ENCODE measurements around the gene STAG1. TPM values are rescaled to one million over a fixed set of nuclear protein-coding genes. Genes with fewer than 3 reads are reported as not detected.

The STAG1 gene
- total and polyA plus RNA-seq, 2 experiments from 2014 or later: 9.0 to 21.9 TPM

- TF ChIP-seq CTCF (conservative IDR thresholded peaks at IDR 0.05; ENCODE audit: low read depth in 2 of 2) (no peak), EZH2 (IDR thresholded peaks at IDR 0.05; ENCODE audit: low read depth, unreplicated experiment) (no peak), CREB1 (CRISPR knock-in tag; IDR thresholded peaks at IDR 0.05; ENCODE audit: low read depth) (no peak), JUNB (IDR thresholded peaks at IDR 0.05; ENCODE audit: unreplicated experiment) (no peak)
Observed at GRCh38 chr3:136690599-136690998, 61.6 kb downstream of the STAG1 start (continued).

- Mint-ChIP-seq H3K36me3 (ENCODE audit: low read depth) (no peaks in the 10 kb centered on the region; the same call in 2 of the 3 replicates), H3K4me1 (peaks cover 5% of the 10 kb centered on the region; the same call in 2 of the 3 replicates), H3K27me3 (ENCODE audit: insufficient read depth, low read depth, poor library complexity) (peaks cover 2% of the 10 kb centered on the region), H3K27ac (no peak overlapping the region), H3K4me3 (no peak overlapping the region), H3K9me3 (no peaks in the 10 kb centered on the region; the same call in 2 of the 3 replicates)
- Histone ChIP-seq H2AFZ (no peak overlapping the region), H3K36me3 (ENCODE audit: insufficient read depth) (no peaks in the 10 kb centered on the region), H4K20me1 (replicated peaks; ENCODE audit: insufficient read depth) (peaks cover 4% of the 10 kb centered on the region; the same call in 1 of the 2 replicates), H3K4me1 (ENCODE audit: insufficient read depth) (no peaks in the 10 kb centered on the region), H3K27me3 (ENCODE audit: insufficient read depth) (no peaks in the 10 kb centered on the region), H3F3A (replicated peaks; ENCODE audit: low read depth) (no peaks in the 10 kb centered on the region), H3K4me2 (no peak overlapping the region), H3K79me2 (replicated peaks; ENCODE audit: insufficient read depth) (peaks cover 87% of the 10 kb centered on the region), H3K27ac (ENCODE audit: low read depth) (no peak overlapping the region), H3K4me3 (no peak overlapping the region), H3K9me2 (ENCODE audit: insufficient read depth) (no peaks in the 10 kb centered on the region)
- DNase-seq (ENCODE audit: low spot score) (no peak), ATAC-seq (no peak)
- TF ChIP-seq ZNF462 (CRISPR knock-in tag; IDR thresholded peaks at IDR 0.05): no peak
- no peak for TF ChIP-seq ZNF114 (CRISPR knock-in tag; IDR thresholded peaks at IDR 0.05)
- TF ChIP-seq NANOG (IDR thresholded peaks at IDR 0.05; ENCODE audit: borderline replicate concordance): no peak
- TF ChIP-seq REST (IDR thresholded peaks at IDR 0.05; ENCODE audit: unreplicated experiment): no peak
- no peak for TF ChIP-seq EZH2 (IDR thresholded peaks at IDR 0.05; ENCODE audit: low read depth, unreplicated experiment)
- no peak for TF ChIP-seq JUNB (IDR thresholded peaks at IDR 0.05; ENCODE audit: unreplicated experiment)
- TF ChIP-seq POLR2AphosphoS5 (IDR thresholded peaks at IDR 0.05; ENCODE audit: low read depth): no peak
- TF ChIP-seq CTCF (conservative IDR thresholded peaks at IDR 0.05; ENCODE audit: low read depth in 2 of 2): no peak
- no peak for TF ChIP-seq CREB1 (CRISPR knock-in tag; IDR thresholded peaks at IDR 0.05; ENCODE audit: low read depth)
- no peak for TF ChIP-seq STAT1 (IDR thresholded peaks at IDR 0.05; ENCODE audit: unreplicated experiment)
Observed at GRCh38 chr3:136685882-136686281, 66.3 kb downstream of the STAG1 start.
